Caco-2 (cell line): ENCODE results near the gene TMX2. TPM values are rescaled to one million over a fixed set of nuclear protein-coding genes. Genes with fewer than 3 reads are reported as not detected.

Experiments
- BruUV-seq: library from RNA; stranded (reverse); fragments of 400-500 nt; replicated peaks from 2 replicates; lab custom pipeline; 2021; lab: Mats Ljungman, UMichigan
- CTCF ChIA-PET: fragments of 300-600 bp; sonication (Branson Sonifier 250); formaldehyde crosslinking; loops from one replicate; lab custom pipeline; 2022; ENCODE audit warnings: antibody characterized with exemption; lab: Charles Lee
- POLR2A ChIA-PET: fragments of 300-600 bp; sonication (Branson Sonifier 250); formaldehyde crosslinking; loops from one replicate; lab custom pipeline; 2022; ENCODE audit warnings: antibody characterized with exemption; lab: Charles Lee
- DNase-seq, 2 experiments: peaks; one replicate each; pipeline versions ENCODE4 v3.0.0 to v3.0.0-alpha.2; 2020 to 2022
- H3K27me3 ChIP-seq: replicated peaks from 2 replicates; pipeline ENCODE4 v1.6.0; 2011; ENCODE audit warnings: low read length; ENCODE audit not compliant: control insufficient read depth, insufficient read depth
- H3K36me3 ChIP-seq: 2 replicates; pipeline ENCODE4 v1.5.1; 2011; ENCODE audit warnings: low read length; ENCODE audit not compliant: control insufficient read depth, insufficient read depth
- H3K4me1 ChIP-seq: fragments of 250-450 bp; sonication (Bioruptor Pico); 2 replicates; pipeline ENCODE4 v1.5.1; 2020; ENCODE audit warnings: mild to moderate bottlenecking
- H3K4me3 ChIP-seq: 2 replicates; pipeline ENCODE4 v1.5.1; 2011; ENCODE audit warnings: low read depth, mild to moderate bottlenecking, control low read depth, low read length
- H3K9me3 ChIP-seq: fragments of 250-450 bp; sonication (Bioruptor Pico); 2 replicates; pipeline ENCODE4 v1.5.1; 2020; ENCODE audit warnings: mild to moderate bottlenecking, moderate library complexity
- H3K27ac Mint-ChIP-seq: one replicate; pipeline ENCODE4 v1.8.0; 2022; ENCODE audit warnings: mixed read lengths; ENCODE audit not compliant: unreplicated experiment
- H3K27me3 Mint-ChIP-seq: one replicate; pipeline ENCODE4 v1.8.0; 2022; ENCODE audit warnings: mixed read lengths; ENCODE audit not compliant: insufficient read depth, unreplicated experiment
- H3K36me3 Mint-ChIP-seq: one replicate; pipeline ENCODE4 v1.8.0; 2022; ENCODE audit warnings: mild to moderate bottlenecking, mixed read lengths; ENCODE audit not compliant: insufficient read depth, unreplicated experiment
- H3K4me1 Mint-ChIP-seq: one replicate; pipeline ENCODE4 v1.8.0; 2022; ENCODE audit warnings: low read depth, mixed read lengths; ENCODE audit not compliant: unreplicated experiment
- H3K4me3 Mint-ChIP-seq: one replicate; pipeline ENCODE4 v1.8.0; 2022; ENCODE audit warnings: mild to moderate bottlenecking, moderate library complexity, mixed read lengths; ENCODE audit not compliant: unreplicated experiment
- H3K9me3 Mint-ChIP-seq: one replicate; pipeline ENCODE4 v1.8.0; 2022; ENCODE audit warnings: mixed read lengths; ENCODE audit not compliant: unreplicated experiment
- CTCF ChIP-seq, 2 experiments: fragments of 200-600 bp in 1 of 2; IDR thresholded peaks; 1 replicate in 1 of 2; 2 replicates in 1 of 2; pipeline versions ENCODE4 v1.5.1 to v1.8.0; 2011 to 2022; ENCODE audit warnings: antibody characterized with exemption in 1 of 2, control low read depth in 1 of 2, inconsistent platforms in 1 of 2, low read depth in 1 of 2, low read length in 1 of 2, mild to moderate bottlenecking in 1 of 2, moderate library complexity in 1 of 2; ENCODE audit not compliant: insufficient read depth in 1 of 2, severe bottlenecking in 1 of 2, unreplicated experiment in 1 of 2
- intact Hi-C: fragments of 100-400 bp; cut with micrococcal nuclease; formaldehyde crosslinking; loops from one replicate; pipeline ENCODE4 v1.10.0; 2022; ENCODE audit not compliant: unreplicated experiment
- total RNA-seq: library from RNA; stranded (reverse); gene quantifications from 2 replicates; pipeline ENCODE4 v1.2.3, GENCODE V29; 2022

Gene TMX2
- total RNA-seq, 1 experiment from 2014 or later: 150 TPM

GRCh38 chr11:57775491-57775890 lies 63.1 kb downstream of the TMX2 start:
- Histone ChIP-seq H3K36me3 (no peaks in the 10 kb centered on the region), H3K9me3 (no peaks in the 10 kb centered on the region), H3K27me3 (no peaks in the 10 kb centered on the region), H3K4me3 (no peak overlapping the region), H3K4me1 (peaks cover 87% of the 10 kb centered on the region)
- Mint-ChIP-seq H3K4me1 (peaks cover 79% of the 10 kb centered on the region), H3K9me3 (no peaks in the 10 kb centered on the region), H3K36me3 (peaks cover 26% of the 10 kb centered on the region), H3K4me3 (peak overlapping the region; percentile 30), H3K27me3 (no peaks in the 10 kb centered on the region), H3K27ac (peak overlapping the region; percentile 94)
- intact Hi-C loops: loop anchor here (5.0 kb wide), 1 partner anchor 802 kb away; the partner anchor contains the start of genes LPXN and ZFP91
- no peak for DNase-seq
- no TSS peak for BruUV-seq
- TF ChIP-seq CTCF (IDR thresholded peaks at IDR 0.05; ENCODE audit: insufficient read depth in 1 of 2, low read depth in 1 of 2, low read length in 1 of 2, severe bottlenecking in 1 of 2, unreplicated experiment in 1 of 2): no peak
- POLR2A ChIA-PET: interaction anchor here (1.4 kb wide), 1 partner anchor 10 kb away, joined by 3 read pairs; no protein-coding TSS in a partner anchor
- CTCF ChIA-PET: interaction anchor here (1.8 kb wide), 1 partner anchor 14 kb away, joined by 4 read pairs; the partner anchor contains the start of gene CTNND1

- Histone ChIP-seq H3K9me3 (no peaks in the 10 kb centered on the region), H3K4me3 (no peak overlapping the region), H3K27me3 (no peaks in the 10 kb centered on the region), H3K4me1 (peaks cover 88% of the 10 kb centered on the region), H3K36me3 (no peaks in the 10 kb centered on the region)
- Mint-ChIP-seq H3K27me3 (no peaks in the 10 kb centered on the region), H3K4me1 (peaks cover 81% of the 10 kb centered on the region), H3K9me3 (no peaks in the 10 kb centered on the region), H3K4me3 (peak overlapping the region; percentile 54), H3K36me3 (peaks cover 31% of the 10 kb centered on the region), H3K27ac (peak overlapping the region; percentile 94)
- POLR2A ChIA-PET: interaction anchor here (1.4 kb wide), 1 partner anchor 9 kb away, joined by 3 read pairs; no protein-coding TSS in a partner anchor
- TF ChIP-seq CTCF (IDR thresholded peaks at IDR 0.05; ENCODE audit: insufficient read depth in 1 of 2, low read depth in 1 of 2, low read length in 1 of 2, severe bottlenecking in 1 of 2, unreplicated experiment in 1 of 2): no peak
- intact Hi-C loops: loop anchor here (5.0 kb wide), 1 partner anchor 801 kb away; the partner anchor contains the start of genes LPXN and ZFP91
- CTCF ChIA-PET: interaction anchor here (1.6 to 4.6 kb wide), 3 partner anchors 12 to 24 kb away, joined by 4 to 54 read pairs (median 5); partner anchors contain the start of gene CTNND1
- DNase-seq: no peak
- BruUV-seq: no TSS peak
These were observed 63.7 kb downstream of the TMX2 start for GRCh38 chr11:57776031-57776521.

DNA sequence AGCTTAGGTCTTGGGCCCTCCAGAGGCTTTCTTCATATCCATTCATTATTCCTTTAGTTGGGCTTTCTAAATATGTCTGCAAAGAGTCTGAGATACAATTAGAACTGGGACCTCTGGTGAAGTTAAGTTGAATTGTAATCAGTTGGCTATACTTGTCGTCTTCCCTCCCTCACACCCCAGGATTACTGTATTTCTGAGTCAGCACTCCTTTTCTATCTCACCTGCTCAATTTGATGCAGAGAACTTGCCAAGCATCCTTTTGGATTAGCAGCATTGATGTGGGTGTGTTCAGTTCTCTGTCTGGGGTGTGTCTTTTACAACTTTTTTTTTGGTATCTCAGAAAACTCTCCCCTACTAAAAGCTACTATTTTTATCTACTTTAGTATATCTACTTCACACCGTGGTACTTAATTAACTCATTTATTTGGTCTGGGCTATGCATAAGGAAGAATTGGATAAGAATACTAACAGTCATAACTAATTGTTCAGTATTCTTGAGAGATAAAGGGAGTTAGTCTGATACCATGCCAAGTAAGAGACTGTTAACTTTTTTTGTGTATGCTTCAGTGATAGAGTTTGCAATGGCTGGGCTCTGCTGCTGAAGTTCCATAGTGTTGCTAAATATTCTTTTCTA lies 64.3 kb downstream of the TMX2 start:
- Mint-ChIP-seq H3K27ac (peak overlapping the region; percentile 94), H3K27me3 (no peaks in the 10 kb centered on the region), H3K4me1 (peaks cover 82% of the 10 kb centered on the region), H3K9me3 (no peaks in the 10 kb centered on the region), H3K36me3 (peaks cover 37% of the 10 kb centered on the region), H3K4me3 (peak overlapping the region; percentile 54)
- H3K36me3 ChIP-seq: no peaks in the 10 kb centered on the region
- DNase-seq: no peak
- TF ChIP-seq CTCF (IDR thresholded peaks at IDR 0.05; ENCODE audit: insufficient read depth in 1 of 2, low read depth in 1 of 2, low read length in 1 of 2, severe bottlenecking in 1 of 2, unreplicated experiment in 1 of 2): no peak
- intact Hi-C loops: loop anchor here (5.0 kb wide), 1 partner anchor 801 kb away; the partner anchor contains the start of genes LPXN and ZFP91
- H3K4me3 ChIP-seq: no peak overlapping the region
- H3K9me3 ChIP-seq: no peaks in the 10 kb centered on the region
- no peaks in the 10 kb centered on the region for H3K27me3 ChIP-seq
- ChIA-PET POLR2A (interaction anchor here (1.4 kb wide), 1 partner anchor 8 kb away, joined by 3 read pairs; no protein-coding TSS in a partner anchor), CTCF (interaction anchor here (1.6 to 4.6 kb wide), 3 partner anchors 11 to 24 kb away, joined by 4 to 54 read pairs (median 5); partner anchors contain the start of gene CTNND1)
- H3K4me1 ChIP-seq: peaks cover 85% of the 10 kb centered on the region
- no TSS peak for BruUV-seq
